Neural cell (in vitro differentiated cells): ENCODE data around the gene TMC1. TPM values are rescaled to one million over a fixed set of nuclear protein-coding genes. Genes with fewer than 3 reads are reported as not detected.

Experiments used
- H2AFZ ChIP-seq: fragments of 200-600, 300-800 bp; sonication (generic), shearing (Covaris generic); 2 replicates; pipeline ENCODE4 v1.6.0; 2014; ENCODE audit warnings: low read depth, mild to moderate bottlenecking, antibody characterized with exemption, low read length, moderate library complexity
- H3F3A ChIP-seq: fragments of 200-600 bp; shearing (Covaris generic); 2 replicates; pipeline ENCODE4 v1.6.1; 2016; ENCODE audit warnings: mild to moderate bottlenecking, moderate library complexity, mixed read lengths, antibody characterized with exemption, low read length; ENCODE audit not compliant: insufficient read depth, poor library complexity, severe bottlenecking
- H3K27ac ChIP-seq: fragments of 200-600, 300-800 bp; sonication (generic), shearing (Covaris generic); 2 replicates; pipeline ENCODE4 v1.5.1; 2014; ENCODE audit warnings: mild to moderate bottlenecking, low read length, moderate library complexity
- H3K27me3 ChIP-seq: fragments of 300-800, 200-600 bp; sonication (generic), shearing (Covaris generic); 2 replicates; pipeline ENCODE4 v1.6.0; 2014; ENCODE audit warnings: mild to moderate bottlenecking, low read depth, low read length, moderate library complexity; ENCODE audit not compliant: insufficient read depth
- H3K36me3 ChIP-seq: fragments of 300-800, 200-600 bp; sonication (generic), shearing (Covaris generic); 2 replicates; pipeline ENCODE4 v1.5.1; 2014; ENCODE audit warnings: mild to moderate bottlenecking, antibody characterized with exemption, low read length, moderate library complexity; ENCODE audit not compliant: insufficient read depth
- H3K4me2 ChIP-seq: fragments of 300-800, 200-600 bp; sonication (generic), shearing (Covaris generic); 2 replicates; pipeline ENCODE4 v1.6.0; 2014; ENCODE audit warnings: mild to moderate bottlenecking, low read length
- H3K4me3 ChIP-seq: fragments of 300-800, 200-600 bp; sonication (generic), shearing (Covaris generic); 2 replicates; pipeline ENCODE4 v1.5.1; 2014; ENCODE audit warnings: mild to moderate bottlenecking, low read length, moderate library complexity
- H3K79me2 ChIP-seq: fragments of 200-600 bp; shearing (Covaris generic); replicated peaks from 2 replicates; pipeline ENCODE4 v1.6.0; 2014; ENCODE audit warnings: mild to moderate bottlenecking, low read length, moderate library complexity; ENCODE audit not compliant: insufficient read depth
- H3K9ac ChIP-seq: fragments of 300-800, 200-600 bp; sonication (generic), shearing (Covaris generic); 2 replicates; pipeline ENCODE4 v1.6.1; 2016; ENCODE audit warnings: mild to moderate bottlenecking, low read length, mixed read lengths
- H3K9me2 ChIP-seq: fragments of 200-600 bp; shearing (Covaris generic); 2 replicates; pipeline ENCODE4 v1.6.1; 2016; ENCODE audit warnings: mild to moderate bottlenecking, low read length, mixed read lengths; ENCODE audit not compliant: insufficient read depth
- H3K9me3 ChIP-seq: fragments of 200-600, 300-800 bp; sonication (generic), shearing (Covaris generic); 2 replicates; pipeline ENCODE4 v1.6.1; 2016; ENCODE audit warnings: mild to moderate bottlenecking, mixed run types, low read length, moderate library complexity, mixed read lengths
- H4K20me1 ChIP-seq: fragments of 200-600 bp; shearing (Covaris generic); 2 replicates; pipeline ENCODE4 v1.6.1; 2016; ENCODE audit warnings: mild to moderate bottlenecking, mixed run types; ENCODE audit not compliant: insufficient read depth
- CTCF ChIP-seq: fragments of 450-650 bp; IDR thresholded peaks from 2 replicates; pipeline ENCODE4 v1.5.1; 2014; ENCODE audit warnings: antibody characterized with exemption, mild to moderate bottlenecking, moderate library complexity; ENCODE audit not compliant: poor library complexity, severe bottlenecking
- EP300 ChIP-seq: fragments of 450-650 bp; conservative IDR thresholded peaks from 2 replicates; pipeline ENCODE4 v1.6.1; 2014; ENCODE audit warnings: antibody characterized with exemption, mild to moderate bottlenecking, moderate library complexity; ENCODE audit not compliant: poor library complexity, severe bottlenecking
- EZH2 ChIP-seq: fragments of 200-600, 300-800 bp; shearing (Covaris generic), sonication (generic); IDR thresholded peaks from 2 replicates; pipeline ENCODE4 v1.6.1; 2014; ENCODE audit warnings: antibody characterized with exemption, low read length, borderline replicate concordance, mild to moderate bottlenecking; ENCODE audit not compliant: insufficient read depth, poor library complexity, severe bottlenecking
- MXI1 ChIP-seq: fragments of 450-650 bp; conservative IDR thresholded peaks from 2 replicates; pipeline ENCODE4 v1.6.1; 2014; ENCODE audit warnings: antibody characterized with exemption, mild to moderate bottlenecking; ENCODE audit not compliant: poor library complexity, severe bottlenecking
- POLR2AphosphoS5 ChIP-seq: IDR thresholded peaks from 2 replicates; pipeline ENCODE4 v1.6.1; 2012
- RAD21 ChIP-seq: fragments of 450-650 bp; conservative IDR thresholded peaks from 2 replicates; pipeline ENCODE4 v1.6.1; 2014; ENCODE audit warnings: antibody characterized with exemption, mild to moderate bottlenecking, moderate library complexity
- REST ChIP-seq: IDR thresholded peaks from 2 replicates; pipeline ENCODE4 v1.6.1; 2012; ENCODE audit warnings: borderline replicate concordance
- SMC3 ChIP-seq: fragments of 450-650 bp; conservative IDR thresholded peaks from 2 replicates; pipeline ENCODE4 v1.6.1; 2014; ENCODE audit warnings: antibody characterized with exemption, mild to moderate bottlenecking, moderate library complexity; ENCODE audit not compliant: poor library complexity
- TAF1 ChIP-seq: IDR thresholded peaks from 2 replicates; pipeline ENCODE4 v1.6.1; 2012; ENCODE audit warnings: low read depth
- polyA plus RNA-seq: library from polyadenylated mRNA; depleted of rRNA; stranded (reverse); fragments of >200 nt; gene quantifications from 2 replicates; pipeline ENCODE4 v1.2.3, GENCODE V29; 2014

TMC1 gene
- polyA plus RNA-seq, 1 donor from 2014 or later = not detected

GRCh38 chr9:72658703-72659102 lies 137.3 kb downstream of the TMC1 start:
- no peak overlapping the region for H3K9ac ChIP-seq
- H3K36me3 ChIP-seq = no peaks in the 10 kb centered on the region
- no peak overlapping the region for H3K27ac ChIP-seq
- no peaks in the 10 kb centered on the region for H4K20me1 ChIP-seq
- H2AFZ ChIP-seq = no peak overlapping the region
- H3K79me2 ChIP-seq = no peaks in the 10 kb centered on the region
- TF ChIP-seq EZH2 (no peak), EP300 (no peak), SMC3 (no peak), POLR2AphosphoS5 (no peak), RAD21 (no peak), REST (no peak), CTCF (no peak), MXI1 (no peak), TAF1 (no peak)
- H3F3A ChIP-seq = no peaks in the 10 kb centered on the region
- no peak overlapping the region for H3K4me3 ChIP-seq
- no peaks in the 10 kb centered on the region for H3K27me3 ChIP-seq
- H3K9me3 ChIP-seq = no peaks in the 10 kb centered on the region
- no peaks in the 10 kb centered on the region for H3K9me2 ChIP-seq
- H3K4me2 ChIP-seq = no peak overlapping the region

- Histone ChIP-seq H3K27ac (no peak overlapping the region), H3K36me3 (no peaks in the 10 kb centered on the region), H2AFZ (no peak overlapping the region), H3F3A (no peaks in the 10 kb centered on the region), H3K79me2 (no peaks in the 10 kb centered on the region), H3K4me3 (no peak overlapping the region), H3K4me2 (no peak overlapping the region), H3K9me3 (no peaks in the 10 kb centered on the region), H3K9ac (no peak overlapping the region), H3K27me3 (no peaks in the 10 kb centered on the region), H4K20me1 (no peaks in the 10 kb centered on the region), H3K9me2 (no peaks in the 10 kb centered on the region)
- TF ChIP-seq RAD21 (no peak), POLR2AphosphoS5 (no peak)
These were observed 140.2 kb downstream of the TMC1 start for GRCh38 chr9:72661401-72662135.

- H3K4me3 ChIP-seq = no peak overlapping the region
These were observed 144.0 kb downstream of the TMC1 start for GRCh38 chr9:72665421-72665820.

More at GRCh38 chr9:72665421-72665820, 144.0 kb downstream of the TMC1 start:
- Histone ChIP-seq H2AFZ (no peak overlapping the region), H3K9ac (no peak overlapping the region), H3K79me2 (no peaks in the 10 kb centered on the region), H3F3A (no peaks in the 10 kb centered on the region), H3K36me3 (no peaks in the 10 kb centered on the region), H4K20me1 (no peaks in the 10 kb centered on the region), H3K27ac (no peak overlapping the region), H3K4me2 (no peak overlapping the region), H3K9me2 (no peaks in the 10 kb centered on the region), H3K9me3 (no peaks in the 10 kb centered on the region), H3K27me3 (no peaks in the 10 kb centered on the region)
- TF ChIP-seq EP300 = no peak
- no peak for TF ChIP-seq POLR2AphosphoS5
- no peak for TF ChIP-seq TAF1
- no peak for TF ChIP-seq RAD21
- TF ChIP-seq MXI1 = no peak
- no peak for TF ChIP-seq SMC3
- no peak for TF ChIP-seq CTCF
- no peak for TF ChIP-seq EZH2
- TF ChIP-seq REST = no peak
